ENCODE results near the gene RAB4B. TPM values are rescaled to one million over a fixed set of nuclear protein-coding genes. Genes with fewer than 3 reads are reported as not detected.
"Not testable (repeated sequence)": the region's sequence is repeated elsewhere in the genome, so short reads cannot be mapped to it uniquely, and the experiment has no call there.

Gene RAB4B
- total RNA-seq, 2 donors from 2014 or later = 52.4 to 55.4 TPM

DNA sequence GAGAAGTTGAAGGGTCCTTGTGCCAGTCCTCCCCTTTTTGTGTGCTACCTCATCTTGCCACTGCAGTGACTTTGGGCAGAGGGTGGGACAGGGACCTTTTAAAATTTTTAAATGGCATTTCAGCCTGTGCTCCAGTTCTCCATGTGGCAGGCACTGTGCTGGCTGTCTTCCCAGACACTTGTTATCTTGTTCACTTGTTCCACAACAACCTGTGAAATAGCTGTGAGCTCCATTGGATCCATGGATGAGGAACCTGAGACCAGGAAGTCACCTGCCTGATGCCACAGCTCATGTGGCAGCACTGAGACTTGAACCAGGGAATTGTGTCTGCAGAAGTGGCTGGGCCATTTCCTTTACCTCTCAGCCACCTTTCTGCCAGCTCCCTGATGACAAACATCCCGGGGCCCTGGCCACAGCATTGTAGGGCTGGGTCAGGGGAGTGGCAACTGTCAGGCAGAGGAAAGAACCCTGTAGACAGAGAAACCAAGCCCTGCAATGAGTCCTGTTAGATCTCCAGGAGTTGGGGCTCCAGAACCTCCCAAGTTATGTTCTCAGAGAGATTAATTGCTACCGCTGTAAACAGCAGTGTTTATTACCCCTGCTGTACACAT is 27.3 kb downstream of the RAB4B start:
- Mint-ChIP-seq H3K4me3 (peak overlapping the region; percentile 98), H3K27ac (peak overlapping the region; percentile 98), H3K36me3 (ENCODE audit: low read depth) (peaks cover 10% of the 10 kb centered on the region), H3K27me3 (no peaks in the 10 kb centered on the region), H3K4me1 (peaks cover 76% of the 10 kb centered on the region)
- DNase-seq (peak in 1 of 3 donors; percentile 35), ATAC-seq (peak; percentile 7)
- H3K9me3 ChIP-seq (ENCODE audit: control insufficient read depth, low read length, poor library complexity, severe bottlenecking) = no peaks in the 10 kb centered on the region

- peak; percentile 59 for ATAC-seq
These were observed 28.5 kb downstream of the RAB4B start for GRCh38 chr19:40806423-40807146.

DNA sequence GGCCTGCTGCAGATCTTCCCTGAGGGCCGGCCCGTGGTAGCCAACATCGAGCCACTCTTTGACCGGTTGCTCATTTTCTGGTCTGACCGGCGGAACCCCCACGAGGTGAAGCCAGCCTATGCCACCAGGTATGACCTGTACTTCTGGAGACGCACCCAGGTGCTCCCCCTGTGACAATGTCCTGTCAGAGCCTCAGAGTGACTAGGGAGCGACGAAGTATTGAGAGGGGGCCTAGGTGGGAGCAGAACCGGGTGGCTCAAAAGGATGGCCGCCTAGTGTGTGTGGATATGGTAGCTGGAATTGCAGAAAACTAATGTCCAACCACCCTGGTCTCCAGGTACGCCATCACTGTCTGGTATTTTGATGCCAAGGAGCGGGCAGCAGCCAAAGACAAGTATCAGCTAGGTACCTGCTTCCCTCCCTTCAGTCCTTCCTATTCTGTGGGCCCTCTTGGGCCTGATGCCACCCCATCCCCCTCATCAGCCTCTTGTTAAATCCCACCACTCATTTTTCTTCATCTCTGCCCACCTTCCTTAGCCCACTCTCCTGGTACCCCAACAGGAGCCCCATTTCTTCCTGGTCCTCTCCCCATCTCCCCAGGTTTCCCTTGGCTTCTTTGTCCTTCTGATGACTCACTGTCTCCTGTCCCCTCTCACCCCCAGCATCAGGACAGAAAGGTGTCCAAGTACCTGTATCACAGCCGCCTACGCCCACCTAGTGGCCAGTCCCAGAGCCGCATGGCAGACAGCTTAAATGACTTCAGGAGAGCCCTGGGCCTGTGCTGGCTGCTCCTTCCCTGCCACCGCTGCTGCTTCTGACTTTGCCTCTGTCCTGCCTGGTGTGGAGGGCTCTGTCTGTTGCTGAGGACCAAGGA is 29.3 kb downstream of the RAB4B start:
- H3K27me3 Mint-ChIP-seq = no peaks in the 10 kb centered on the region
- no peak for DNase-seq
- ATAC-seq = no peak
- peak overlapping the region; percentile 98 for H3K4me3 Mint-ChIP-seq
- H3K36me3 Mint-ChIP-seq (ENCODE audit: low read depth) = peaks cover 4% of the 10 kb centered on the region
- peak overlapping the region; percentile 98 for H3K27ac Mint-ChIP-seq
- no peaks in the 10 kb centered on the region for H3K9me3 ChIP-seq (ENCODE audit: control insufficient read depth, low read length, poor library complexity, severe bottlenecking)
- peaks cover 77% of the 10 kb centered on the region for H3K4me1 Mint-ChIP-seq

More at GRCh38 chr19:40806423-40807146, 28.5 kb downstream of the RAB4B start:
- H3K36me3 Mint-ChIP-seq (ENCODE audit: low read depth) = peaks cover 6% of the 10 kb centered on the region
- H3K27me3 Mint-ChIP-seq = no peaks in the 10 kb centered on the region
- peaks cover 80% of the 10 kb centered on the region for H3K4me1 Mint-ChIP-seq
- H3K9me3 ChIP-seq (ENCODE audit: control insufficient read depth, low read length, poor library complexity, severe bottlenecking) = no peaks in the 10 kb centered on the region
- peak overlapping the region; percentile 98 for H3K4me3 Mint-ChIP-seq
- peak; percentile 65 to 75 (median 72) for DNase-seq
- peak overlapping the region; percentile 98 for H3K27ac Mint-ChIP-seq

DNA sequence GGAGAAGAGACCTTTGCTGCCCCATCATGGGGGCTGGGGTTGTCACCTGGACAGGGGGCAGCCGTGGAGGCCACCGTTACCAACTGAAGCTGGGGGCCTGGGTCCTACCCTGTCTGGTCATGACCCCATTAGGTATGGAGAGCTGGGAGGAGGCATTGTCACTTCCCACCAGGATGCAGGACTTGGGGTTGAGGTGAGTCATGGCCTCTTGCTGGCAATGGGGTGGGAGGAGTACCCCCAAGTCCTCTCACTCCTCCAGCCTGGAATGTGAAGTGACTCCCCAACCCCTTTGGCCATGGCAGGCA is 29.9 kb downstream of the RAB4B start:
- Mint-ChIP-seq H3K27ac (peak overlapping the region; percentile 98), H3K4me1 (peaks cover 77% of the 10 kb centered on the region), H3K27me3 (no peaks in the 10 kb centered on the region), H3K36me3 (ENCODE audit: low read depth) (peaks cover 4% of the 10 kb centered on the region), H3K4me3 (peak overlapping the region; percentile 98)
- H3K9me3 ChIP-seq (ENCODE audit: control insufficient read depth, low read length, poor library complexity, severe bottlenecking) = no peaks in the 10 kb centered on the region
- ATAC-seq (no peak), DNase-seq (no peak)

DNA sequence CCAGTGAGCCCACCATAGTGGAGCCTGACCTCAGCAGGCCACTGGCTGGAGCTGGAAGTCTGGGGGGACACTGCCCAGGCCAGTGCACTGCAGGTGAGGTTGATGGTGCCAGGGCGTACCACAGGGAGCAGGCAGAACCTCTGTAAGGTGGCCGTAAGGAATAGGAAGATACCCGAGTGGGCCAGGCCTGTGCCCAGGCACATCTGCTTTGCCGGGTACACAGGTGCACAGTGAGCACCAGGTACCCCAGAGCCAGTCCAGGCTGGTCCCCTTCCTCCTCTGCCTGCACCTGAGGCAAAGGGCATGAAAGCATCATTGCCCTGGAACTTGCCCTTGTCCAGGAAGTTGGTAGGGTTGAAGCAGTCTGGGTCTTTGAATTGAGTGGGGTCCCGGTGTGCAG is 30.4 kb downstream of the RAB4B start:
- Mint-ChIP-seq H3K4me1 (peaks cover 72% of the 10 kb centered on the region), H3K27me3 (no peaks in the 10 kb centered on the region), H3K27ac (peak overlapping the region; percentile 19), H3K4me3 (peak overlapping the region; percentile 49), H3K36me3 (ENCODE audit: low read depth) (peaks cover 4% of the 10 kb centered on the region)
- no peak for DNase-seq
- no peaks in the 10 kb centered on the region for H3K9me3 ChIP-seq (ENCODE audit: control insufficient read depth, low read length, poor library complexity, severe bottlenecking)
- no peak for ATAC-seq

DNA sequence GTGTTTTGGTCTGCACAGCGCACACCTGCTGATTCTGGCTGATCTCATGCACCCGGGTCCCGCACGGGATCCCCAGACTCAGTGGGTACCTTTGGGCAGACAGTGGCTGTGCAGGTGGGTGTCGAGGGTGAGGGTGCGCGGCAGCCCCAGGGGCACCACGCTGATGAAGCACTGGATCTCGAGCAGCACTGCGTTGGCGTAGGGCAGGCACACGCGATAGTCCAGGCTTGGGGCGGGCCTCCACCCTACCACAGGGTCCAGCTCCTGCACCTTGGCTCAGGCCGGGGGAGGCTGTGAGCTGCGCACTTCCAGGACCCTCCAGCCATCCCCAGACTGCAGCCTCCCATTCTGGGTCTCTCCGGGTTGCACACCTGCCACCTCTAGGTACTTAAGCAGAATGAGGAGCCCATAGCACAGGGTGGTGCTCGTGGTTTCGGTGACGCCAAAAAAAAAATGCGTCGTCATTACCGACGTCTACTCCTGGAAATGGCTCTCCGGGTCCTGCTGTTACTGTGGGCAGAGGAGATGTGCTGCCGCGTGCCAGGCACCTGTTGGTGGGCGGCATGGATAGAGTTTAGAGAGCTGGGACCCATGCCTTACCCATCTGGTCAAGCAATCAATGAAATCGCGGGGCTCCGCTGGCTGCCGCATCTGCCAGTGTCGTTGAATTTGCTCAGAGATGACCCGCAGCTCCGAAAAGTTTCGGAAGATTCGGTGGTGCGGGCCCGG is 31.5 kb downstream of the RAB4B start:
- peak overlapping the region; percentile 52 for H3K4me3 Mint-ChIP-seq
- H3K9me3 ChIP-seq (ENCODE audit: control insufficient read depth, low read length, poor library complexity, severe bottlenecking) = no peaks in the 10 kb centered on the region
- peaks cover 4% of the 10 kb centered on the region for H3K36me3 Mint-ChIP-seq (ENCODE audit: low read depth)
- ATAC-seq (no peak), DNase-seq (no peak)
- H3K27me3 Mint-ChIP-seq = no peaks in the 10 kb centered on the region
- peaks cover 67% of the 10 kb centered on the region for H3K4me1 Mint-ChIP-seq
- peak overlapping the region; percentile 88 for H3K27ac Mint-ChIP-seq

DNA sequence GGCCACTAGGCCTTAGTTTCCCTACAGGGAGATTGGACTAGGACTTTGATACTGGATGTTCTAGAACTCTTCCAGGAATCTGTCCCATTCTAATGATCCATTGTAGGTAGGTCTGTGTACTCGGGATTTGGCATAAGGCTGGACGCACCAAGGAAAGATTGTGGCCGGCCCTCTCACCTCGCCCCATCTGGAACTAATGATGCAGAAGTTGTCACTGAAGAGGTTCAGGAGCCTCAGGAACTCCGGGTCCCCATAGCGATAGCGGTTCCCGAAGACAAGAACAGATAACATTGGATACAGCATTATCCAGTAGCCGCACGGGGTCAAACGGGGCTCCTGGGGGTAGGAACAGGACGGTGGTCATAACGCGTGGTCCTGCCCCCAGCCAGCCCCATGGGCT is 32.1 kb downstream of the RAB4B start:
- Mint-ChIP-seq H3K36me3 (ENCODE audit: low read depth) (peaks cover 4% of the 10 kb centered on the region), H3K4me3 (peak overlapping the region; percentile 52), H3K4me1 (peaks cover 64% of the 10 kb centered on the region), H3K27me3 (no peaks in the 10 kb centered on the region), H3K27ac (peak overlapping the region; percentile 88)
- ATAC-seq = no peak
- DNase-seq = no peak
- H3K9me3 ChIP-seq (ENCODE audit: control insufficient read depth, low read length, poor library complexity, severe bottlenecking) = no peaks in the 10 kb centered on the region

- ATAC-seq = peak; percentile 67
- peaks cover 57% of the 10 kb centered on the region for H3K4me1 Mint-ChIP-seq
- H3K36me3 Mint-ChIP-seq (ENCODE audit: low read depth) = not testable (repeated sequence)
These were observed 32.8 kb downstream of the RAB4B start for GRCh38 chr19:40810649-40811408.

DNA sequence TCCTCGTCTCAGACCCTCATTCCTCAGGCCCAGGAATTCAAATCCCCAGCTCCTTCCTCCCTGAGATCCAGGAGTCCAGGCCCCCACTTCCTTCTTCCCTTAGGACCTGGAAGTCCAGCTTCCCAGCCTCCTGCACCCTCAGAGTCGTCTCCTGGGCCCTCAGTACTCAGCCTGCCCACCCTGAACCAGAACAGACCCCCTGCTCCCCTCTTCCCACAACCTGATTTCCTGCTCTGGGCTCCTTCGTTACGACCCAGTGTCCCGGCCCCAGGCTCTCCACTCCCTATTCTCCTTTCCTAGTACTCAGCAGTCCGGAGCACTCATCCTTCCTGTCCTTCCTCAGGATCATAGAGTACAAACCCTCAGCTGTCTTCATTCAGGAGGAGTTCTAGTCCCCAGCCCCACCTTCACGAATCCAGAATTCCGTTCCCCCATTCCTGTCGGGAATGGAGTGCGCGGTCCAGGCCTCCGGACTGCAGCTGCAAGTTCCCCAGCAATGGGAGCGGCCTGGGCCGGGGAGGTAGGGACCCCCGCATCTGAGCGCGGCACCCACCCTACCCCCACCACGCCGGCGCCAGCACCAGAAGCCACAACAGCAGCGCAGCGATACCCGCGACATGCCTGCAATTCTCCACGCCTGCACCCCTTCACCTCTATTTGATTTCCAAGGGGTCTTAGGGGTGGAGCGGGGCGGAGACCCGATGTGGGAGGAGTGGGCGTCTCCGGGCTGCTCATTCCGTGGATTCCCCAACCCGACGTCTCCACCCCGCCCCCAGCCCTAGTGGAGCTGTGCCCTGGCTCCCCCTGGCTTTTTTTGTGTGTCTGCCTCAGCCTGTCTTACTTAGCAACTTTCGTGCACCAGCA is 33.7 kb downstream of the RAB4B start:
- Mint-ChIP-seq H3K27ac (peak overlapping the region; percentile 88), H3K36me3 (ENCODE audit: low read depth) (peaks cover 4% of the 10 kb centered on the region), H3K4me1 (peaks cover 53% of the 10 kb centered on the region), H3K27me3 (no peaks in the 10 kb centered on the region), H3K4me3 (peak overlapping the region; percentile 91)
- ATAC-seq (peak; percentile 24), DNase-seq (no peak)
- no peaks in the 10 kb centered on the region for H3K9me3 ChIP-seq (ENCODE audit: control insufficient read depth, low read length, poor library complexity, severe bottlenecking)

More at GRCh38 chr19:40810649-40811408, 32.8 kb downstream of the RAB4B start:
- DNase-seq = peak in 2 of 3 donors; percentile 40 to 44
- Mint-ChIP-seq H3K27ac (peak overlapping the region; percentile 88), H3K4me3 (peak overlapping the region; percentile 91)
- H3K9me3 ChIP-seq (ENCODE audit: control insufficient read depth, low read length, poor library complexity, severe bottlenecking); H3K27me3 Mint-ChIP-seq: not testable (repeated sequence)

DNA sequence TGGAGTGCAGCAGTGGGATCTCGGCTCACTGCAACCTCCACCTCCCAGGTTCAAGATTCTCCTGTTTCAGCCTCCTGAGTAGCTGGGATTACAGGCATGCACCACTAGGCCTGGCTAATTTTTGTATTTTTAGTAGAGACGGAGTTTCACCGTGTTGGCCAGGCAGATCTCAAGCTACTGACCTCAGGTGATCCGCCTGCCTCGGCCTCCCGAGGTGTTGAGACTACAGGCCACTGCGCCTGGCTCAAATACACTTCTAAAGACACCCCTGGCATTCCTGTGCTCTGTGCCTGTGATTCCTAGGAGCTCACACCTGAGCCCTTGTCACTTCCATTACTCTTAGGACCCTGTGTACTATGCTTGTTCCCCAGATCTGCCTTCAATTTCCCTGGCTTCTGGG is 34.5 kb downstream of the RAB4B start:
- H3K9me3 ChIP-seq (ENCODE audit: control insufficient read depth, low read length, poor library complexity, severe bottlenecking); H3K27me3 Mint-ChIP-seq; ATAC-seq; H3K36me3 Mint-ChIP-seq (ENCODE audit: low read depth); DNase-seq: not testable (repeated sequence)
- H3K4me1 Mint-ChIP-seq = peaks cover 46% of the 10 kb centered on the region
- H3K27ac Mint-ChIP-seq = peak overlapping the region; percentile 88
- H3K4me3 Mint-ChIP-seq = peak overlapping the region; percentile 91

- DNase-seq = no peak
- H3K27me3 Mint-ChIP-seq = no peaks in the 10 kb centered on the region
- H3K4me1 Mint-ChIP-seq = peaks cover 47% of the 10 kb centered on the region
- no peaks in the 10 kb centered on the region for H3K9me3 ChIP-seq (ENCODE audit: control insufficient read depth, low read length, poor library complexity, severe bottlenecking)
- no peaks in the 10 kb centered on the region for H3K36me3 Mint-ChIP-seq (ENCODE audit: low read depth)
- ATAC-seq = no peak
- H3K4me3 Mint-ChIP-seq = no peak overlapping the region
- peak overlapping the region; percentile 88 for H3K27ac Mint-ChIP-seq
These were observed 35.1 kb downstream of the RAB4B start for GRCh38 chr19:40813182-40813581.
